Ishikawa (cell line): Measurements from ENCODE around the gene PRRT3.

Experiments used
- RAD21 ChIP-seq: IDR thresholded peaks from 2 replicates; pipeline ENCODE4 v1.6.1; 2012; ENCODE audit warnings: low read depth
- TAF1 ChIP-seq: IDR thresholded peaks from 2 replicates; pipeline ENCODE4 v1.6.1; 2012; ENCODE audit warnings: low read depth, mild to moderate bottlenecking
- TF ChIP-seq, protein P1 (sequence below): IDR thresholded peaks from 2 replicates; pipeline ENCODE4 v1.6.1; 2012; ENCODE audit warnings: low read depth, mild to moderate bottlenecking

DNA sequence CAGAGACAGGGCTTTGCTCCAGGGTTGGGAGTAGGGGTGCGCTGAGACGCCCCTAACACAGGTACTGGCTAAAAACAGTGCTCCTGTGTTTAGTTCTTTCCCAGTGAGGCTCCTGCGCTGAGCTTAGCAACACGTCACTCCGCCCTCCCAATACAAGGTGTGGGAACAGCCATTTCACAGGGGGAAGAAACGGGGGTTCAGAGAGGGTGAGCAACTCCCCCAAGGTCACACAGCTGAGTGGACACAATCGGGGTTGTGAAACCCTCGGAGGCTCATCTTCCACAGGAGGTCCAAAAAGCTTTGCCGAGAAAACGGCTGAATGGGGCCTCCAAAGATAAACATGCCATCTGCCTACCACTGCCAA is 628 bp downstream of the PRRT3 start:
- TF ChIP-seq RAD21 (no peak), TAF1 (no peak)
- TF ChIP-seq, protein P1, sequence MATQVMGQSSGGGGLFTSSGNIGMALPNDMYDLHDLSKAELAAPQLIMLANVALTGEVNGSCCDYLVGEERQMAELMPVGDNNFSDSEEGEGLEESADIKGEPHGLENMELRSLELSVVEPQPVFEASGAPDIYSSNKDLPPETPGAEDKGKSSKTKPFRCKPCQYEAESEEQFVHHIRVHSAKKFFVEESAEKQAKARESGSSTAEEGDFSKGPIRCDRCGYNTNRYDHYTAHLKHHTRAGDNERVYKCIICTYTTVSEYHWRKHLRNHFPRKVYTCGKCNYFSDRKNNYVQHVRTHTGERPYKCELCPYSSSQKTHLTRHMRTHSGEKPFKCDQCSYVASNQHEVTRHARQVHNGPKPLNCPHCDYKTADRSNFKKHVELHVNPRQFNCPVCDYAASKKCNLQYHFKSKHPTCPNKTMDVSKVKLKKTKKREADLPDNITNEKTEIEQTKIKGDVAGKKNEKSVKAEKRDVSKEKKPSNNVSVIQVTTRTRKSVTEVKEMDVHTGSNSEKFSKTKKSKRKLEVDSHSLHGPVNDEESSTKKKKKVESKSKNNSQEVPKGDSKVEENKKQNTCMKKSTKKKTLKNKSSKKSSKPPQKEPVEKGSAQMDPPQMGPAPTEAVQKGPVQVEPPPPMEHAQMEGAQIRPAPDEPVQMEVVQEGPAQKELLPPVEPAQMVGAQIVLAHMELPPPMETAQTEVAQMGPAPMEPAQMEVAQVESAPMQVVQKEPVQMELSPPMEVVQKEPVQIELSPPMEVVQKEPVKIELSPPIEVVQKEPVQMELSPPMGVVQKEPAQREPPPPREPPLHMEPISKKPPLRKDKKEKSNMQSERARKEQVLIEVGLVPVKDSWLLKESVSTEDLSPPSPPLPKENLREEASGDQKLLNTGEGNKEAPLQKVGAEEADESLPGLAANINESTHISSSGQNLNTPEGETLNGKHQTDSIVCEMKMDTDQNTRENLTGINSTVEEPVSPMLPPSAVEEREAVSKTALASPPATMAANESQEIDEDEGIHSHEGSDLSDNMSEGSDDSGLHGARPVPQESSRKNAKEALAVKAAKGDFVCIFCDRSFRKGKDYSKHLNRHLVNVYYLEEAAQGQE: no peak
